GM21619 (cell line): Measurements from ENCODE around the gene CATSPER3.
"Not testable (repeated sequence)": the region's sequence is repeated elsewhere in the genome, so short reads cannot be mapped to it uniquely, and the experiment has no call there.

Source experiments
- ATAC-seq: cut with Tn5 transposase; IDR thresholded peaks from one replicate; pipeline ENCODE4 v1.9.1; 2021; ENCODE audit not compliant: unreplicated experiment

The CATSPER3 gene

GRCh38 chr5:134969166-134969565, 1.5 kb downstream of the CATSPER3 start:
- ATAC-seq, result no peak

- peak; percentile 58 for ATAC-seq
Observed at GRCh38 chr5:134975078-134975715, 7.5 kb downstream of the CATSPER3 start.

GRCh38 chr5:134975843-134976242, 8.1 kb downstream of the CATSPER3 start:
- ATAC-seq, result no peak

- no peak for ATAC-seq
Observed at GRCh38 chr5:134976841-134977240, 9.1 kb downstream of the CATSPER3 start.

GRCh38 chr5:134979416-134979815, 11.7 kb downstream of the CATSPER3 start:
- ATAC-seq, result no peak

- no peak for ATAC-seq
Observed at GRCh38 chr5:134982230-134982629, 14.5 kb downstream of the CATSPER3 start.

- no peak for ATAC-seq
Observed at GRCh38 chr5:134989266-134989830, 21.6 kb downstream of the CATSPER3 start.

- ATAC-seq, result not testable (repeated sequence)
Observed at GRCh38 chr5:134990183-134990582, 22.5 kb downstream of the CATSPER3 start.

GRCh38 chr5:134992148-134992547, 24.4 kb downstream of the CATSPER3 start:
- ATAC-seq, result no peak

- no peak for ATAC-seq
Observed at GRCh38 chr5:134993161-134993560, 25.5 kb downstream of the CATSPER3 start.

GRCh38 chr5:134994560-134995156, 27.0 kb downstream of the CATSPER3 start:
- no peak for ATAC-seq

GRCh38 chr5:134995850-134996402, 28.2 kb downstream of the CATSPER3 start:
- ATAC-seq, result no peak

GRCh38 chr5:134997015-134997414, 29.3 kb downstream of the CATSPER3 start:
- no peak for ATAC-seq

GRCh38 chr5:134998068-134998467, 30.4 kb downstream of the CATSPER3 start:
- ATAC-seq, result not testable (repeated sequence)

GRCh38 chr5:135004376-135004775, 36.7 kb downstream of the CATSPER3 start:
- ATAC-seq, result no peak

GRCh38 chr5:135005076-135005475, 37.4 kb downstream of the CATSPER3 start:
- no peak for ATAC-seq

GRCh38 chr5:135007305-135007704, 39.6 kb downstream of the CATSPER3 start:
- no peak for ATAC-seq

GRCh38 chr5:135007749-135008363, 40.1 kb downstream of the CATSPER3 start:
- no peak for ATAC-seq

GRCh38 chr5:135008556-135008955, 40.8 kb downstream of the CATSPER3 start:
- ATAC-seq, result no peak

- ATAC-seq, result no peak
Observed at GRCh38 chr5:135008981-135009735, 41.5 kb downstream of the CATSPER3 start.
